D341Med (cell line): ENCODE results near the gene ZNF296.
A peak's percentile ranks its signal among the peaks of the same experiment; 100 is the strongest.
"Not testable (repeated sequence)": the region's sequence is repeated elsewhere in the genome, so short reads cannot be mapped to it uniquely, and the experiment has no call there.

Experiments
- DNase-seq: peaks from one replicate; pipeline ENCODE4 v3.0.0; 2012; ENCODE audit warnings: low spot score

The ZNF296 gene

DNA sequence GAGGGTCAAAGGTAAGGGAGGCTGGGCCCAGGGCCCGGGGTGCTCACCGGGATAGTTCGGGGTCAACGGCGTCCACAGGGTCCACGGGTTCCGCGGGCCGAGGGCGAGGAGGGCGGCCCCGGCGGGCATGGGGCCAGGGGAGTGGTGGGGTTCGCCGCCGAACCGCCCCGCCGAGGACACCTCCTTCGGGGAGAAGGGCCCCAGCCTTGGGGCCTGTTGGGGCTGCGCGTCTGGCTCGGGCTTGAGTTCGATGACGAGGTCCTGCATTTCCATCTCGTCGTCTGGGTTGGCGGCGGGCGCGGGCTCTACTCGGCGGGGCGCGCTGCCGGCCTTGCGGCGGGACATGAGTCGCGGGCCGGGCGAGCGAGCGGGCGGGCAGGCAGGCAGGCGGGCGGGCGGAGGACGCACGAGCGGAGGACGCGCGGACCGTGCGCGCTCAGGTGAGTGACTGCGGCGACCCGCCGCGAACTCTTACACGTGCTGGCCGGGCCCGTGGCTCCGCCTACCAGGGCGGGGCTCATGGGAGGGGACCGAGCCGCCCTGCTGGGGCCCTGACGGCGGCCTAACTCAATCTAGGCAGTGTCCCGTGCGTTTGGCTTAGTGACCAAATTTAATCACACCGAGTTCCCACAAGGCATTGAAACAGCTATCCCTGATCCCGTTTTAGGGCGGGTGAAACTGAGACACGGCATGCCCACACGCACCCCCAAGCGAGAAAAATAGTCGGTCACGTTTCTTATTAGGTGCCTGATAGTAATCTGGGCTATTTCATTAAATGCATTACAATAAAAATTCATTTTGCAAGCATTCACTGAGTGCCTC is at the start of gene ZNF296:
TSS of gene ZNF296 (minus strand) at position 450 of the 822 bp plus-strand sequence. CDS start at position 345, 105 bp downstream.
- DNase-seq = peak; percentile 95

DNA sequence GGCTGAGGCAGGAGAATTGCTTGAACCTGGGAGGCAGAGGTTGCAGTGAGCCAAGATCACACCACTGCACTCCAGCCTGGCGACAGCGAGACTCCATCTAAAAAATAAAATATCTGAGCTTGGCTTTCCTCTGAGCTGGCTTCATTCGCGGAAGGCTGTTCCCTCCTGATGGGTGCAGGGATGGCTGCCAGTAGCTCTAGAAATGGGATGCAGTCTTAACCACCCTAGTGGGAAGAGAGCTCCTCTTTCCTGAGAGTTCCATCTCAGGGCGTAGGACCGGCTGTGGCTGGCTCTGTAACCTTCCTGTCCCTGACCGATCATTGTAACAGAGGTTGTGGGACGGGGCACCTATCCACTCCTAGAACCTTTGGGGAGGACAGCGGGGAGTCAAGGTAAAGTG is 49.1 kb upstream of the ZNF296 start:
- no peak for DNase-seq

DNA sequence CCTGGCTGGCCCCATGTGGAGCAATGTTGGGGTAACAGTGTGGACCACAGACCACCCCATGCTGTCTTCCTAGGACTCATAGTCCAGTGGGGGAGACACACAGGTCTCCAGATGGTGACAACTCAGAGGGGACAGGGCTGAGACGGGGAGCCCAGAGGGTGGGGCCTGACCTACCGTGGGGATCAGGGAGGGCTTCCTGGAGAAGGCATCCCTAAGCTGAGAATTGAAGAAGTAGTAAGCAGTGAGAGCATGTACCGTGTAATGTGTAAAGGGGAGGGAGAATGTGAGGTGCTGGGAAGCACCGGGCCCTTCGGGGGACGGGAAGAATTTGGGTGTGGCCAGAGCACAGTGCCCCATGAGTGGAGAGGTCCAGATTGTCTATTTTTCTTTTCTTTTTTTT is 47.7 kb upstream of the ZNF296 start:
- DNase-seq = no peak

DNA sequence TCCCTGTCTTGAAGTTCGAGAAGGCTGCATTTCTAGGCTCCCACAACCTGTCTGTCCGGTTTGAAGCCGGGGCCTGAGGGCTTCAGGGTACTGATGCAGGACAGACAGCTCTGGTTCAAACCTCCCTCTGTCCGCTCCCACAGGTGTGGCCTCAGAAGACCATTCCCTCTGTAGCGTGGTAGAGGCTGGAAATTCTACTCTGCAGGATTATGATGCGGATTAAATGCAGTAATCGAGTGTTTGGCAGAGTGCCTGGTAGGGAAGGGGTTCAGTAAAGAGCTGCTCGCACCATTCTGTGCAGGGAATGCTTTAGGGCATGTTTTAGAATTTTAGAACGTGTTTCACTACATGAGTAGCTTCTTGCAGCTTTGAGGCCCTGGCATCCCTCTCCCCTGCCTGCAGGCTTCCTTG is 47.2 kb upstream of the ZNF296 start:
- peak; percentile 74 for DNase-seq

DNA sequence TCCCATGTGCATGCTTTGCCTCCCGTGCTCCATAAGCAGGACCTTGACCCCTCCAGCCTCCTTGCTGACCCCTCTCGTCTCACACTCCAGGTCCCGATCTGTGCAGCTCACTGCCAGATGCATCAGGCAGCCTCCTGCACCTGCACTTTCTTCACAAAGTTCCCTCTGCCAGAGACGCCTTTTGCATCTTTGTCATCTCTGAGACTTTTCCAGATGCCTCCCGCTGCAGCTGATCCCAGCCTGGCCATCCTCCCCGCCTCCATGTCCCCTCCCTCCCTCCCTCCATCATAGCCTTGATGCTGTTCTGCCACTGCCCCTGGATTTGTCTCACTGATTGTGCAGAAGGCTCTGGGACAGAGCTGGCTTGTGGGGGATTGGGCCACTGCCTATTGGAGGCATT is 46.6 kb upstream of the ZNF296 start:
- no peak for DNase-seq

DNA sequence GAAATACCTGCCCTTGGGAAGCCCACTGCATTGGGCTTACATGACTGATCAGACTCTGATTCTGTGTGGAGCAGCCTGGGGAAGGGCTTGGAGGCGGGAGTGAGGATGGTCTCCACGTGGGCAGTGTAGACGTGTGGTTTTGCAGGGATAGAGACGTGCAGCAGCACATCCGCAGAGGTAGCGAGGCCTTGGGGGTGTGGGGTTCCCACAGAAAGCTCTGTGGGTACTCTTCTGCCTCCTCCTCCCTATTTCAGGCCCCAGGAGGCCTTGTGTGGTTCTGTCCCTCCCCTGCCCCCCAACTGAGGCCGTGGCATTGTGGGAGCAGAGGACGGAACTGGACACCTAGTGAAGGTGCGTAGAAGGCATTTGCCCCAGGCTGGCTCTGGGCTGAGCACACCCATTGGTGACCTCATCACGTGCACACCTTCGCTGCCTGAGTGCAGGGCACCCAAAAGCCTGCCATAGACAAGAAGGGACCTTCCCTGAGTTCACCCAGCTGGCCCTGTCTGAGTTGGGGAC is 45.6 kb upstream of the ZNF296 start:
- DNase-seq = no peak

DNA sequence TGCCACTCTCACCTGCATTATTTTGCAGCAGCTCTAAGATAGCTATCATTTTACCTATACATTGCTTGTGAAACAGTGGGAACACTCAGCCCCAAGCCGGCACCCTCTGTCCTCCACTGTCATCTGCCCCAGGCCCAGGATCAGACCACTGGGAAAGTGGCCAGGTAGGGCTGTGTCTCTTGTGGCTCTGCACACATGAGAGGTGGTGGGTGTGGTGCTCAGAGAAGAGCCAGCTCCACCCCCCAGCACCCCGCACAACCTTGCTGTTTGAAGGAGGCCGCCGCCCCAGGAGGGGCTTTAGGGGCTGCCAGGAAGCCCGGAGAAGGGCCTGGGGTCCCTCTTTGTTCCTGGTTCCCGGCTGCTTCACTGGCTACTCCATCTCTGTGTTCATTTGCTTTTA is 43.3 kb upstream of the ZNF296 start:
- no peak for DNase-seq

DNA sequence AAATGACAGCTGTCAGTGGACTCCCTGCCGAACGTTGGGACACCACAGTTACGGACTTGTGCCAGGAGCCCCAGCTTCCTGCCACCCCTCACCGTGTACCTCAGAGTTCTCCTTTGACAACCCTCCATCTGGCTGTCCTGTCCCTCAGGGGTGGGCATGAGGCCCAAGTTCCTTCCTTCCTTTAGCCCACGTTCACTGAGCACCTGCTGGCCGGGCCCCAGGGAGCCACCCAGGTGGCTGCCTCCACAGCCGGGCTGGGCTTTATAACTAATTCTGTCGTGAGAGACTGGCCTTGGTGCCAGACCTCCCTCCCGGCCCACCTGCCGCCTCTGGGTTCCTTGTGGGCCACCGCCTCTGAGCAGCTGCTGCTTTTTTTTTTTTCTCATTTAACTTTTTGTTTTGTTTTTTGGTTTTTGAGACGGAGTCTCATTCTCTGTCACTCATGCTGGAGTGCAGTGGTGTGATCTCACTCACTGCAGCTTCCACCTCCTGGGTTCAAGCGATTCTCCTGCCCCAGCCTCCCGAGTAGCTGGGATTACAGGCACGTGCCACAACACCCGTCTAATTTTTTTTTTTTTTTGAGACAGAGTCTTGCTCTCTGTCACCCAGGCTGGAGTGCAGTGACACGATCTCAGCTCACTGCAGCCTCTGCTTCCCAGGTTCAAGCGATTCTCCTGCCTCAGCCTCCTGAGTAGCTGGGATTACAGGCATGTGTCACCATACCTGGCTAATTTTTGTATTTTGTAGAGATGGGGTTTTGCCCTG is 42.5 kb upstream of the ZNF296 start:
- not testable (repeated sequence) for DNase-seq

DNA sequence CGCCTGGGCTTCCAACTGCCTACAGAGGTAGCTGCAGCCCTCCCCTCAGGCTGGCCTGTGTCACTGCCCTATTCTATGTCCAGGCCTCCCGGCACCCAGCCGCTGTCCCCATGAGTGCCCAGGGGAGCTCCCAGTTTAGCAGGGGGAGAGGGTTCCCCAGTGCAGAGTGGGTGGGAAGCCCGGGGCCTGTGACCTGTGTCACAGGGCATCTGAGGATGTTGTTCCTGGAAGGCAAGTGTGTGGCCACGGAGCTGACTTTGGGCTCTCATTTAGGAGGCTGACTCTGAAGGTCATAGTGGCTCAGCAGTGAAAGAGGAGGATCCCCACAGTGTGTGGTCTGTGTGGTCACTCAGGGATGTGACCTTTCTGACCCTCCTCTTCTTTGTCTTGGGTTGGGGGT is 41.8 kb upstream of the ZNF296 start:
- DNase-seq = no peak

DNA sequence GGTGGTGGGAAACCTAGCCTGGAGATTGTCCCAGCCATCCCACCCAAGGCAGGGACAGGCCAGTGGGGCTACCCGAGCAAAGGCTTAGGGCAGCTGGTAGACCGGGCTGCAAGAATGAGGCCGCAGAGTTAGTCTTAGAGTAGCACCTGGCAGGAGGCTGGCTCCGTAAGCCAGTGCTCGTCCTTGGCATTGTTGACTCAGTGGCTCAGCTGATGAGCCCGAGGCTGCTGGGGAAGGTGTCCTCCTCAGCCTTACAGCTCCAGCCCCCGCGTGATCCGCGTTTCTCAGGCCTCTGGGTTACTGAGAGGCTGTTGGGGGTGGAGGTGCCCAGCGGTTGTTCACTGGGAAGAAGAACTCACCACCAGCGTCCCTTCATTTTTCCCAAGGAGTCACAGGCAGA is 41.4 kb upstream of the ZNF296 start:
- DNase-seq = no peak

DNA sequence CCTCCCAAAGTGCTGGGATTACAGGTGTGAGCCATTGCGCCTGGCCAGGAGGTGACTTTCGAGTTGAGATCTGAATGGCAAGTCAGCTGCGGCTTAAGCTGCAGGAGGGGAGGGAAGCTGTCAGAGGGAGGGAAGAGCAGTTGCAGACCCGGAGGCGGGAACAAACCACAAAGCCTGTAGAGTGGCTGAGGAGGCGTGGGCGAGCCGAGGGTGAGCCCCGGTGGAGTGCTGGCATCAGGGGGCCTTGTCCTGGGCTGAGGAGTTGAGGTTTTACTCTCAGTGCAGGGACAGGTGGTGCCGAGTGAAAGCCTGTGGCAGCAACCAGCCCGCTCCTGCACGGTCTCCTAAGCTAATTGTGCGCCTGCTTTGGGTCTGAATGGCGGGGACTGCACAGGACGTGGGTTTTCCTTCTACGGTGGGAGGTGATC is 40.9 kb upstream of the ZNF296 start:
- DNase-seq = no peak

DNA sequence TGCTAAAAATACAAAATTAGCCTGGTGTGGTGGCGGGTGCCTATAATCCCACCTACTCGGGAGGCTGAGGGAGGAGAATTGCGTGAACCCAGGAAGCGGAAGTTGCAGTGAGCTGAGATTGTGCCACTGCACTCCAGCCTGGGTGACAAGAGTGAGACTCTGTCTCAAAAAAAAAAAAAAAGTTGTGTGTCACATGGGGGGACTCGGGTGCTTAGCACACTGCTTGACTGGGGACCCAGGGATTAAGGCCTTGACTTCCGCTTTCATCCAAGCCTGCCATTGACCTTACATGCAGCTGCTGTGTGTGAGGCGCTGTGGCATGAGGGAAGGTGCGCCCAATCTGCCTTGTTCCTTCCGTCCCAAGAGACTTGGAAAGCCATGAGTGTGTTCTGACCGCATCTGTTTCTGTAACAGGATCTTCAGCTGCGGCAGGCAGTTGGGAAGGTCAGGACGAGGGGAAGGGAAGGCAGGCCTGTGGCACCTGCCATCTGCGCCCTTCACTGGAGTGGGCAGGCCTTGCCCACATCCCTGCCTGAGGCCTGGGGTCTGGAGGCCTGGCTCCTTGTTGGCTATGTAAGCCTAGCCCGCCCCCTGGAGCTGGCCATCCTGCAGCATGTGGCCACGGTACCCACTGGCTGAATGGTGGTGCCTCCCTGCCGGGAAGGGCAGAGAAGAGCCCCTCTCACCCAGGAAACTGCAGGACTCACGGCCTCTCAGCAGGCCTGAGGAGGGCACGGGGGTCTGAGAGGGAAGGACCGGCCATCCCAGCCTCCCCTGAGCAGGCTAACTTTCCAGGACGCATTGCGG is 39.7 kb upstream of the ZNF296 start:
- DNase-seq = peak; percentile 68

DNA sequence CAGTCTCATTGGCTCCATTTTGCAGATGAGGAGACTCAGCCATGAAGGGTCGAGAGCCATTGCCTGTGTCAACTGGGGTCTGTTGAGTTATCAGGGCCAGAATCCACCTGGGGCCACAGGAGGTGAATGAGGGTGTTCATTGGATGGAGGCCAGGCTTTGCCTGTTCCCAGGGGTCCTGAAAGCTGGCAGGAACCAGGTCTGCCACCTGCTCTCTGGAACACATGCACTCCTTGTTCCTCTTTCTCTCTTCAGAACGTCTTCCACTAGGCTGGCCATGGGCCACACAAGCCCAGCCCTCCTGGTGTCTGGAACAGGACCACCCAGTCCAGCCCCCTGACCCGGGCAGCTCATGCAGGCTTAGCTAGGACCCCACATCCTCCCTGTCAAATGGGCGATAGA is 37.8 kb upstream of the ZNF296 start:
- DNase-seq = no peak

DNA sequence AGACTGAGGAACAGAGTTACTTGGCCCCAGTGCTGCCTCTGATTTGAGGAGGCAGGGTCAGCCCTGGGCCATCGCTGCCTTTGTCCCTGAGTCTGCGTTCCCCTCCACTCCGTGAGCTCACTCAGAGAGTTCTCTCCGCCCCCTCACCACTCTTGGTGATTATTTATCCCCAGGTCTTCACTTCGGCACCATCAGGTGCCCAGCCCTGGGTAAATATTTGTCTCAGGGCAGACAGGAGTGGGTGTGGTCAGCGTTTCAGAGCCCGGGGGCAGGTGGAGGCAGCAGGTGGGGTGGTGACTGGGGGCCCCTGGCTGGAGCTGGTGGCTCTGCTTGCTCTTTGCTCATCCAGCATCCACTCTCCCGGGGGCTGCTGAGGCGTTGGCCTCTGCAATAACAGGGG is 37.4 kb upstream of the ZNF296 start:
- no peak for DNase-seq

DNA sequence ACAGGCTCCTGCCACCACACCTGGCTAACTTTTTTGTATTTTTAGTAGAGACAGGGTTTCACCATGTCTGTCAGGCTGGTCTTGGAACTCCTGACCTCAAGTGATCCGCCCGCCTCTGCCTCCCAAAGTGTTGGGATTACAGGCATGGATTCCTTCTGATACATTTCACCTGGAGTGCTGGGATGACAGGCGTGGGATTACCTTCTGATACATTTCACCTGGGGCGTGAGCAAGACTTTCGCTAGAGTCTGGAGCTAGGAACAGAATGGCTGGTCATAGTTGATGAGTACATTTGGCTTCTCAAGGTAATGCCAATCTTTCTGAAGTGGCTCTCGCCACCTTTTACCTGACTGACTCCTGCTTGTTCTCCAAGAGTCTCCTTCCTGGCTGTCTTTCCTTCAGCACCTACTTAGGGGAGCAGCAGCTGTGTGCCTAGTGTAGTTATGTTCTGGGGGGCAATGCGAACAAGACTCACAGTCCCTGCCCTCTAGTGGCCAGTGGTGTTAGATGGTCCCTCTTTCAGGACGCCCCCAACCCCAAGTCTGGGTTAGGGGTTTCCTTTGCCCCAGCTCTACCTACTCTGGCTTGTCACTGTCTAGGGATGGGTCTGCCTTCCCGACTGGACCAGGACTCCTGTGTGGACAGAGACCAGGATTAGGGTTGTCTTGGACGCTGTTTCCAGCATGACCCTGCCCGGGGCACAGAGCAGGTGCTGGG is 36.0 kb upstream of the ZNF296 start:
- DNase-seq = no peak

DNA sequence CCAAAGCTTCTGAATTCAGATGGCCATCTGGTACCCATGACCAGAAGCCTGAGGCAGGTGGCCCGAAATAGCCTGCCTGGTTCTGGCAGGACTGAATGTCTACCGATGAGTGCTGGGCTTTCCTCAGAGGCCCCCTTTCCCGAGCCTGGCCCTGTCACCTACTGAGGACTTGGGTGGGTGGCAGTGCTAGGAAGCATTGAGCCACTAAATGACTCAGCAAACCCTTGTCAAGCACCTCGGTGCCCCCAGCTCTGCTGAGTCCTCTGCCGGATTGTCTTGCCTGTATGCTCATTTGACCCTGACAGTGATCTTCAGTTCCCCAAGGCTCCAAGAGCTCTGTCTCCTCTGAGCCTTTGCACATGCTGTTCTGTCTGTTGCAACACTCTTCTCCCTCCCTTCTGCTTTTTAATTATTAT is 34.6 kb upstream of the ZNF296 start:
- DNase-seq = no peak

DNA sequence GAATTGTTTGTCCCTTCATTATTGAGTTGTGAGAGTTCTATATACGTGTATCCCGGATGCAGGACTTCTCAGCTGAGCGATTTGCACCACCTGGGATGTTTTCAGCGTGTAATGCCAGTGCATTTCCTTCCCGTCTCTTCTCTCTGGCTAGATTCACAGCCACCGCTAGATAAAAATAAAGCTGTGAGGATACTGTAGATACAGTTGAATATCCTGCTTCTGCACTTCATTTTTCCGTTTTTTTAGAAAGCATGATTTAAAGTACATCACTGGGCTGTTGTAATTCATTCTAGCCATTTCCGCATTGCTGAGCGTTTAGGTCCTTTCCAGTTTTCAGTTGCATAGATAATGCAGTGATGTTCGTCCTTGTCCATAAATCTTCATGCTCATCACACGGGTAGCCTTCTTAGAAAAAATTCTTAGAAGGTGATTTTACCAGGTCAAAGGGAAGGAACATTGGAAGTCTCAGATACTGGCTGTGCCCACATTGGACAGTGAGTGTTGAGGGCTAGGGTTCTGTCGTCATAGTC is 31.4 kb upstream of the ZNF296 start:
- no peak for DNase-seq

DNA sequence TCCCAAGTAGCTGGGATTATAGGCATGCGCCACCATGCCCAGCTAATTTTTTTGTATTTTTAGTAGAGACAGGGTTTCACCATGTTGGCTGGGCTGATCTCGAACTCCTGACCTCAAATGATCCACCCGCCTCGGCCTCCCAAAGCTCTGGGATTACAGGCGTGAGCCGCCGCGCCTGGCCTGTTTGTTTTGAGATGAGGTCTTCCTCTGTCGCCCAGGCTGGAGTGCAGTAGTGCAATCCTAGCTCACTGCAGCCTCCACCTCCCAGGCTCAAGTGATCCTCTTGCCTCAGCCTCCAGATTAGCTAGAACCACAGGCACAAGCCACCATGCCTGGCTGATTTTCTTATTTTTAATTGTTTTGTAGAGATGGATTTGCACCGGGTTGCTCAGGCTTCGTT is 30.1 kb upstream of the ZNF296 start:
- not testable (repeated sequence) for DNase-seq

DNA sequence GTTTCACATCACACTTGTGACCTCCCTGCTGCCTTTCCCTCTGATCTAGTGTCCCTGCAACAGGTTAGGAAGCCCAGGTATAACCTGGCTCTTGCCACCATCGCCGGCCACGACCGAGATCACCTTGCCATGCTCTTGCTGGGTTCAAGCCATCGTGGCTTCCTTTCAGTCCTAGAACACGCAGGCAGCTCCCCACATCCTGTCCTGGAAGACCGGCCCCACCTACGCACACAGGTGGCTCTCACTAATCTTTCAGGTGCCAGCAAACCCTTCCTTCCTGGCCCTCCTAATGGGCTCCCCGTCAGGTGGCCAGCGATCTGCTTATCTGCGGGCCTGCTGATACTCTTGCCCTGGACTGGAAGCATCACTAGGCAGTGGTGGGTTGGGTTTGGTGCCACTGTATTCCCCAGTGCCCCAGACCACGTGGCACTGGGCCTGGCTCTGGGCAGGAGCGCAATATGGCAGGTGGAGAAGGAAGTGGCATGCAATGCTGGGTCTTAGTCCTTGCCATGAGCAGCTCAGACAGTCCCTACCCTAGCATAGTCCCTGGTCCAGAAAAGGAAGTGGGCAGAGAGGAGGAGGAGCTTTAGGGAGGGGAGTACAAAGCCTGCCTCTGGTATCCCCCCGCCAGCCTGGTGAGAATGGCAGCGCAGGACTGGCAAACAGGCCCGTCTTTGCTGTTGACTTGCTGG is 28.5 kb upstream of the ZNF296 start:
- DNase-seq = no peak

DNA sequence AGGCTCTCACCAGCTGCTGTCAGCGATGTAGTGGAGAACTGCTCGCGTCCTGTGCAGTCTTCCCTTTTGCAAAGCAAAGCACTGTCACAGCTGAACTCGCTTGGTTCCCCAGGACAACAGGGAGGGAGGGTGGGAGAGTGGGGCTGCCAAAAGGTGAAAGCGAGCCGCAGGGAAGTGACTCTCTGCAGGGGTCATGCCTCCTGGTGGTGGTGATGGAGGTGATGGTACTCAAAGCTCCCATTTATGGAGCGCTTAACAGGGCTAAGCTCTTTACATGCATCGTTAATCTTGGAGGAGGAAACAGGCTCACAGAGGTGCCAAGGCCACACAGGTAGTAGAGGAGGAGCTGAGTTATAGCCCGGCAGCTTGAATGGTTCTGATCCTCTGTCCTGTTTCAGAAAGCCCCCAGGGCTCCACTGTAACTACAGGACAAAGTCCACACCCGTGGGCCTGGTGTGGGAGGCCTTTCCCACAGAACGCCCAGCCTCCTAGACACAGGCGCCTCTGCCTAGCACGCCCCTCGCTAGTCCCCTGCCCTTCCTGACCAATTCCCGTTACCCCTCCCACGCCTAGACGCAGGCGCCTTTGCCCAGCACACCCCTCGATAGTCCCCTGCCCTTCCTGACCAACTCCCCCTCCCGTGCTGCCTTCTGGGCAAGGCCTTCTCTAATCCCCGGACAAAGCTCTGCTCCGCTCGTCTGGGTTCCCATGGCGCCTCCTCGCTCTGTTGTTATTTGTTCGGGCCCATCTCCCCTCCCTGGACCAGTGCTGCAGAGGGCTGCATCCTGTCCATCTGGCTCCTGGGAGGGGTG is 27.4 kb upstream of the ZNF296 start:
- DNase-seq = peak; percentile 83
